ENCODE data around the gene BCL11A. TPM values are rescaled to one million over a fixed set of nuclear protein-coding genes. Genes with fewer than 3 reads are reported as not detected.

BCL11A gene
- total RNA-seq, 6 experiments from 2014 or later = 1.1 to 3.0 (median 1.9) TPM

- TF ChIP-seq CTCF (IDR thresholded peaks at IDR 0.05) = no peak
- Mint-ChIP-seq H3K4me3 (peak overlapping the region; percentile 93), H3K36me3 (ENCODE audit: low read depth) (no peaks in the 10 kb centered on the region), H3K9me3 (no peaks in the 10 kb centered on the region), H3K27ac (peak overlapping the region; percentile 51), H3K27me3 (ENCODE audit: insufficient read depth) (peaks cover 27% of the 10 kb centered on the region), H3K4me1 (ENCODE audit: low read depth) (peaks cover 17% of the 10 kb centered on the region)
- DNase-seq = no peak
Observed at GRCh38 chr2:60548845-60549237, 4.6 kb downstream of the BCL11A start.

- Mint-ChIP-seq H3K4me3 (no peak overlapping the region), H3K9me3 (no peaks in the 10 kb centered on the region), H3K36me3 (ENCODE audit: low read depth) (no peaks in the 10 kb centered on the region), H3K4me1 (ENCODE audit: low read depth) (peaks cover 17% of the 10 kb centered on the region), H3K27me3 (ENCODE audit: insufficient read depth) (peaks cover 27% of the 10 kb centered on the region), H3K27ac (no peak overlapping the region)
- DNase-seq = no peak
- no peak for TF ChIP-seq CTCF (IDR thresholded peaks at IDR 0.05)
Observed at GRCh38 chr2:60548311-60548710, 5.1 kb downstream of the BCL11A start.

GRCh38 chr2:60547841-60548240 lies 5.6 kb downstream of the BCL11A start:
- Mint-ChIP-seq H3K36me3 (ENCODE audit: low read depth) (no peaks in the 10 kb centered on the region), H3K27me3 (ENCODE audit: insufficient read depth) (peaks cover 27% of the 10 kb centered on the region), H3K27ac (no peak overlapping the region), H3K9me3 (no peaks in the 10 kb centered on the region), H3K4me1 (ENCODE audit: low read depth) (peaks cover 17% of the 10 kb centered on the region), H3K4me3 (no peak overlapping the region)
- no peak for DNase-seq
- TF ChIP-seq CTCF (IDR thresholded peaks at IDR 0.05) = no peak

- no peak overlapping the region for H3K4me3 Mint-ChIP-seq
- no peaks in the 10 kb centered on the region for H3K9me3 Mint-ChIP-seq
- H3K4me1 Mint-ChIP-seq (ENCODE audit: low read depth) = peaks cover 15% of the 10 kb centered on the region
- peaks cover 26% of the 10 kb centered on the region for H3K27me3 Mint-ChIP-seq (ENCODE audit: insufficient read depth)
- DNase-seq = no peak
- H3K27ac Mint-ChIP-seq = no peak overlapping the region
- TF ChIP-seq CTCF (IDR thresholded peaks at IDR 0.05) = no peak
- no peaks in the 10 kb centered on the region for H3K36me3 Mint-ChIP-seq (ENCODE audit: low read depth)
Observed at GRCh38 chr2:60546756-60547420, 6.6 kb downstream of the BCL11A start.

GRCh38 chr2:60544954-60545560 lies 8.4 kb downstream of the BCL11A start:
- Mint-ChIP-seq H3K9me3 (no peaks in the 10 kb centered on the region), H3K4me3 (no peak overlapping the region), H3K27ac (no peak overlapping the region), H3K36me3 (ENCODE audit: low read depth) (no peaks in the 10 kb centered on the region), H3K27me3 (ENCODE audit: insufficient read depth) (peaks cover 20% of the 10 kb centered on the region), H3K4me1 (ENCODE audit: low read depth) (peaks cover 11% of the 10 kb centered on the region)
- no peak for DNase-seq
- no peak for TF ChIP-seq CTCF (IDR thresholded peaks at IDR 0.05)
